GM18526 (cell line): ENCODE results near the gene LYRM9.

Experiments used
- POLR2A ChIP-seq: IDR thresholded peaks from 3 replicates; pipeline ENCODE4 v1.6.1; 2011; ENCODE audit not compliant: insufficient read length; ENCODE audit errors: extremely low read depth

LYRM9 gene

GRCh38 chr17:27892542-27892865, 661 bp downstream of the LYRM9 start:
- TF ChIP-seq POLR2A: no peak

GRCh38 chr17:27891841-27892240, 1.3 kb downstream of the LYRM9 start:
- TF ChIP-seq POLR2A: no peak

- TF ChIP-seq POLR2A: no peak
Measured at GRCh38 chr17:27889711-27890251, 3.4 kb downstream of the LYRM9 start.

GRCh38 chr17:27888945-27889344, 4.2 kb downstream of the LYRM9 start:
- no peak for TF ChIP-seq POLR2A

GRCh38 chr17:27888067-27888466, 5.1 kb downstream of the LYRM9 start:
- no peak for TF ChIP-seq POLR2A

- TF ChIP-seq POLR2A: no peak
Measured at GRCh38 chr17:27882162-27882840, 10.9 kb downstream of the LYRM9 start.

- no peak for TF ChIP-seq POLR2A
Measured at GRCh38 chr17:27879987-27880608, 13.1 kb downstream of the LYRM9 start.

GRCh38 chr17:27878776-27879562, 14.2 kb downstream of the LYRM9 start:
- no peak for TF ChIP-seq POLR2A

- no peak for TF ChIP-seq POLR2A
Measured at GRCh38 chr17:27873746-27874145, 19.4 kb downstream of the LYRM9 start.

GRCh38 chr17:27873211-27873610, 20.0 kb downstream of the LYRM9 start:
- TF ChIP-seq POLR2A: no peak

GRCh38 chr17:27872776-27873175, 20.4 kb downstream of the LYRM9 start:
- TF ChIP-seq POLR2A: no peak

GRCh38 chr17:27871407-27871806, 21.8 kb downstream of the LYRM9 start:
- no peak for TF ChIP-seq POLR2A

- no peak for TF ChIP-seq POLR2A
Measured at GRCh38 chr17:27870345-27870744, 22.8 kb downstream of the LYRM9 start.

GRCh38 chr17:27868565-27868964, 24.6 kb downstream of the LYRM9 start:
- no peak for TF ChIP-seq POLR2A

- TF ChIP-seq POLR2A: no peak
Measured at GRCh38 chr17:27862840-27863239, 30.3 kb downstream of the LYRM9 start.

- TF ChIP-seq POLR2A: no peak
Measured at GRCh38 chr17:27862004-27862403, 31.2 kb downstream of the LYRM9 start.

- TF ChIP-seq POLR2A: no peak
Measured at GRCh38 chr17:27860971-27861664, 32.0 kb downstream of the LYRM9 start.
